Stimulated activated CD4-positive, alpha-beta T cell treated with anti-CD3 and anti-CD28 coated beads, Interleukin-2, amount 100 ng/mL, for 24 hours (primary cell): ENCODE results near the gene DUSP28.

Source experiments
- DNase-seq, 2 donors: peaks; one replicate each; pipeline ENCODE4 v3.0.0-alpha.2; 2020

Gene DUSP28

GRCh38 chr2:240573516-240574385 is 13.6 kb downstream of the DUSP28 start:
- DNase-seq, result no peak

- no peak for DNase-seq
Observed at GRCh38 chr2:240574386-240575100, 14.4 kb downstream of the DUSP28 start.

- DNase-seq, result no peak
Observed at GRCh38 chr2:240575101-240575965, 15.2 kb downstream of the DUSP28 start.

GRCh38 chr2:240576036-240576435 is 15.9 kb downstream of the DUSP28 start:
- no peak for DNase-seq

GRCh38 chr2:240576436-240577205 is 16.5 kb downstream of the DUSP28 start:
- no peak for DNase-seq

- no peak for DNase-seq
Observed at GRCh38 chr2:240577281-240578109, 17.3 kb downstream of the DUSP28 start.

- no peak for DNase-seq
Observed at GRCh38 chr2:240578110-240578450, 17.9 kb downstream of the DUSP28 start.

- DNase-seq, result no peak
Observed at GRCh38 chr2:240578488-240578887, 18.3 kb downstream of the DUSP28 start.

- DNase-seq, result no peak
Observed at GRCh38 chr2:240579071-240579762, 19.1 kb downstream of the DUSP28 start.

GRCh38 chr2:240579771-240580614 is 19.8 kb downstream of the DUSP28 start:
- DNase-seq, result peak; percentile 78 to 80

- DNase-seq, result no peak
Observed at GRCh38 chr2:240581811-240582210, 21.7 kb downstream of the DUSP28 start.

- DNase-seq, result no peak
Observed at GRCh38 chr2:240582781-240583180, 22.6 kb downstream of the DUSP28 start.

GRCh38 chr2:240583774-240584173 is 23.6 kb downstream of the DUSP28 start:
- no peak for DNase-seq

- DNase-seq, result no peak
Observed at GRCh38 chr2:240584486-240585031, 24.4 kb downstream of the DUSP28 start.

- DNase-seq, result no peak
Observed at GRCh38 chr2:240585101-240585500, 24.9 kb downstream of the DUSP28 start.

- no peak for DNase-seq
Observed at GRCh38 chr2:240585681-240586197, 25.6 kb downstream of the DUSP28 start.

GRCh38 chr2:240586198-240586918 is 26.2 kb downstream of the DUSP28 start, which contains the start of gene CAPN10:
CAPN10 (plus strand) TSS chr2:240586734; CDS start chr2:240586912, 178 bp downstream.
- peak; percentile 96 to 97 for DNase-seq
